Measurements from ENCODE around the gene PCSK2. TPM values are rescaled to one million over a fixed set of nuclear protein-coding genes. Genes with fewer than 3 reads are reported as not detected.

The PCSK2 gene
- total and polyA plus RNA-seq, 4 donors = 0.08 to 0.14 (median 0.09) TPM; not detected in 1

GRCh38 chr20:17534077-17534476, 307.2 kb downstream of the PCSK2 start:
- TF ChIP-seq HNF4A (conservative IDR thresholded peaks at IDR 0.05) (no peak), MAX (IDR thresholded peaks at IDR 0.05) (no peak), CTCF (IDR thresholded peaks at IDR 0.05; ENCODE audit: low read depth, low read length, missing input control) (no peak), EGR1 (IDR thresholded peaks at IDR 0.05; ENCODE audit: low read depth in 2 of 2) (no peak), RAD21 (IDR thresholded peaks at IDR 0.05) (no peak), NR2F2 (IDR thresholded peaks at IDR 0.05) (no peak), ATF3 (IDR thresholded peaks at IDR 0.05) (no peak), REST (IDR thresholded peaks at IDR 0.05) (no peak), JUND (IDR thresholded peaks at IDR 0.05) (no peak)
- H3K9me3 ChIP-seq (ENCODE audit: control insufficient read depth in 4 of 4, low read length in 3 of 4) = no peaks in the 10 kb centered on the region
- no peak overlapping the region for H3K9ac ChIP-seq (ENCODE audit: low read depth in 1 of 2, low read length in 2 of 2)
- H3K4me1 ChIP-seq (ENCODE audit: control insufficient read depth in 4 of 4, insufficient read depth in 4 of 4, low read length in 3 of 4) = peaks cover 0 to 8% (median 6%) of the 10 kb centered on the region in 4 donors
- WGBS = 91% methylated on average over 3 of the region's 3 CpGs
- H3K27me3 ChIP-seq (ENCODE audit: control insufficient read depth in 4 of 4, insufficient read depth in 4 of 4, low read length in 3 of 4) = no peaks in the 10 kb centered on the region
- no peak overlapping the region for H3K27ac ChIP-seq (ENCODE audit: low read depth in 1 of 2, low read length in 2 of 2)
- DNase-seq (ENCODE audit: low spot score) = no peak
- no peaks in the 10 kb centered on the region for H3K36me3 ChIP-seq (ENCODE audit: control insufficient read depth in 4 of 4, insufficient read depth in 3 of 4, low read depth in 1 of 4, low read length in 3 of 4)
- H3K4me3 ChIP-seq (ENCODE audit: low read depth in 1 of 3, low read length in 3 of 3) = no peak overlapping the region

Small RNA genes lying within 50 kb of the gene (small RNA-seq; reads per million reads assigned to genes)
- gene AL359511.1 (not detected), gene RNU1-131P (not detected), gene RNU6-27P (not detected)

Measured in liver (tissue), 10 donors.